GM06990 (cell line): ENCODE data around the gene DGUOK.

Experiments used
- DNase-seq: peaks from one replicate; pipeline ENCODE4 v3.0.0-alpha.2; 2011; ENCODE audit not compliant: insufficient read length; ENCODE audit errors: extremely low read depth
- H3K27me3 ChIP-seq: replicated peaks from 2 replicates; pipeline ENCODE4 v1.6.0; 2011; ENCODE audit warnings: low read length; ENCODE audit not compliant: control insufficient read depth, insufficient read depth
- H3K36me3 ChIP-seq: 2 replicates; pipeline ENCODE4 v1.5.1; 2011; ENCODE audit warnings: low read length; ENCODE audit not compliant: control insufficient read depth, insufficient read depth
- H3K4me3 ChIP-seq: replicated peaks from 2 replicates; pipeline ENCODE4 v1.5.1; 2011; ENCODE audit warnings: low read depth, mild to moderate bottlenecking, control low read depth, low read length
- CTCF ChIP-seq: IDR thresholded peaks from 2 replicates; pipeline ENCODE4 v1.5.1; 2011; ENCODE audit warnings: low read length, control low read depth, mild to moderate bottlenecking, inconsistent platforms; ENCODE audit not compliant: insufficient read depth, poor library complexity, severe bottlenecking

Gene DGUOK

GRCh38 chr2:74002505-74003421 lies 76.1 kb downstream of the DGUOK start:
- DNase-seq: peak; percentile 87
- TF ChIP-seq CTCF: no peak
- no peaks in the 10 kb centered on the region for H3K27me3 ChIP-seq
- peaks cover 25% of the 10 kb centered on the region for H3K36me3 ChIP-seq
- peak overlapping the region; percentile 74 for H3K4me3 ChIP-seq

- Histone ChIP-seq H3K4me3 (no peak overlapping the region; the same call in 1 of the 2 replicates), H3K27me3 (no peaks in the 10 kb centered on the region), H3K36me3 (peaks cover 25% of the 10 kb centered on the region)
- no peak for TF ChIP-seq CTCF
- no peak for DNase-seq
Observed at GRCh38 chr2:74003494-74004211, 77.0 kb downstream of the DGUOK start.

- peaks cover 22% of the 10 kb centered on the region for H3K36me3 ChIP-seq
- TF ChIP-seq CTCF: no peak
- H3K27me3 ChIP-seq: no peaks in the 10 kb centered on the region
- no peak overlapping the region for H3K4me3 ChIP-seq
- no peak for DNase-seq
Observed at GRCh38 chr2:74004212-74005182, 77.8 kb downstream of the DGUOK start.

GRCh38 chr2:74005786-74006185 lies 79.1 kb downstream of the DGUOK start:
- H3K27me3 ChIP-seq: no peaks in the 10 kb centered on the region
- no peak for TF ChIP-seq CTCF
- DNase-seq: no peak
- H3K36me3 ChIP-seq: peaks cover 26% of the 10 kb centered on the region
- H3K4me3 ChIP-seq: no peak overlapping the region

- no peak for DNase-seq
- H3K36me3 ChIP-seq: peaks cover 26% of the 10 kb centered on the region
- H3K27me3 ChIP-seq: no peaks in the 10 kb centered on the region
- no peak overlapping the region for H3K4me3 ChIP-seq
- no peak for TF ChIP-seq CTCF
Observed at GRCh38 chr2:74006459-74006858, 79.8 kb downstream of the DGUOK start.
